ENCODE data around the gene PPP1R2.
"Not testable (repeated sequence)": the region's sequence is repeated elsewhere in the genome, so short reads cannot be mapped to it uniquely, and the experiment has no call there.

Gene PPP1R2

GRCh38 chr3:195537995-195538394 is 5.1 kb downstream of the PPP1R2 start:
- no peak for DNase-seq (ENCODE audit: low read depth)

DNA sequence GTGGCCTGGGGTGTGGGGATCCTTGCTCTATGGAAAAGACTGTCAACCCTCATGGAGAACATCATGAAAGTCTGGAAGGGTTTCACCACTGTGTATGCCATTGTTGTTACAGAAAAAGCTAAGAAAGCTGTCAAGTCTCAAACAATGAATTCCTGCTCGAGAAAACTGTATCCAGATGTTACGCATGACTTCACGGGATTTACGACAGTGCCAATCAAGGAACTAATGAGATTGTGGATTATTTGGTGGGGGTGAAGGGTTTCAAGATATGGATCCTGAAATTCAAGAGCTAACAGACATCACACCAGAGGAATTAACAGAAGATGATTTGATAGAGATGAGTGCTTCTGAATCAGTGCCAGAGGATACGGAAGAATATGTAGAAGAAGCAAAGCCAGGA is 7.8 kb downstream of the PPP1R2 start:
- no peak for DNase-seq (ENCODE audit: low read depth)

DNA sequence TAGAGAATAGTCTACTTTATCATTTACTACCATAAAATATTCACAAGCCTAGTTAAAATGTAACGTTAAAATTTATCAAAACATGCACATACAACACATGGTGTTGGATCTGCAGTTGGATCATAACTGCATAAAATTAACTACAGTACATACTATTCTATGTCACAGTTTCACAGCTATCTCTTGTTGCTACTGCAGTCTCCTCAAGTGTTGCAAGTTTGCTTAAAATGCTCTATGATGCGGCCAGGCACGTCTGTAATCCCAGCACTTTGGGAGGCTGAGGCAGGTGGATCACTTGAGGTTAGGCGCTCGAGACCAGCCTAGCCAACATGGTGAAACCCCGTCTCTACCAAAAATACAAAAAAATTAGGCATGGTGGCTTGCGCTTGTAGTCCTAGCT is 10.3 kb downstream of the PPP1R2 start:
- DNase-seq (ENCODE audit: low read depth), result no peak

- no peak for DNase-seq (ENCODE audit: low read depth)
These were observed 10.8 kb downstream of the PPP1R2 start for GRCh38 chr3:195532345-195532744.

DNA sequence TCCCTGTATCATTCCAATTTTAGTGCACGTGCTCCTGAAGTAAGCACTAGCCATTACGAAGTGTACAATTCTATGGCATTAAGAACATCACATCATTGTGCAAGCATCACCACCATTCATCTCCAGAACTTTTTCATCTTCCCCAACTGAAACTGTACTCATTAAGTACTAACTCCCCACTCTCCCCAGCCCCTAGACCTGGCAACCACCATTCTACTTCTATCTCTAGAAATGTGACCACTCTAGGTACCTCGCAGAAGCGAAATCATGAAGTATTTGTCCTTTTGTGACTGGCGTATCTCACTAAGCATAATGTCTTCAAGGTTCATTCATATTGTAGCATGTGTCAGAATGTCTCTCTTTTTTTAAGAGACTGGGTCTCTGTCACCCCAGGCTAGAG is 11.4 kb downstream of the PPP1R2 start:
- DNase-seq (ENCODE audit: low read depth), result no peak

- DNase-seq (ENCODE audit: low read depth), result no peak
These were observed 16.6 kb downstream of the PPP1R2 start for GRCh38 chr3:195526492-195526891.

DNA sequence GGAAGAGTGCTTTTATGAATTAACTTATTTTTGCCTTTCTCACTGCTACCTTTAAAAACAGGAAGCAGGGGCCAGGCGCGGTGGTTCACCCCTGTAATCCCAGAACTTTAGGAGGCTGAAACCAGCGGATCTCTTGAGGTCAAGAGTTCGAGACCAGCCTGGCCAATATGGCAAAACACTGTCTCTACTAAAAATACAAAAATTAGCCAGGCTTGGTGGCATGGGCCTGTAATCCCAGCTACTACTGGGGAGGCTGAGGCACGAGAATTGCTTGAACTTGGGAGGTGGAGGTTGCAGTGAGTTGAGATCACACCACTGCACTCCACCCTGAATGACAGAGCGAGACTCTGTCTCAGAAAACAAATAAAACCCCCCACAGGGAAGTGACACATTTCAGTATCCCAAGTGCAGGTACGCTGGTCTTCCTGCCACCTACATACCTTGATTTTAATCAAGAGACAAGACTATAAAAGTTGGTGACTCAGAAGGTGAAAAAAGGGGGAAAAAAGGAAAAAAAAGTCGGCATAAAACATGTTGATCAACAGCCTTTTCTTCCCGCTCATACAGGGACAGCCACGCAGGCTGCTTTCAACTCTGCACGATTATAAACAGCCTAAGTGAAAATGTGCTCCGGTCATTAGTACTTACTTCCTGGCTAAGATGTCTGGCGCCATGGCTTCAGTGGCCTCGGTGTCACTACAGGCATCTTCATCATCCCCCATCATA is 18.8 kb downstream of the PPP1R2 start:
- no peak for DNase-seq (ENCODE audit: low read depth)

DNA sequence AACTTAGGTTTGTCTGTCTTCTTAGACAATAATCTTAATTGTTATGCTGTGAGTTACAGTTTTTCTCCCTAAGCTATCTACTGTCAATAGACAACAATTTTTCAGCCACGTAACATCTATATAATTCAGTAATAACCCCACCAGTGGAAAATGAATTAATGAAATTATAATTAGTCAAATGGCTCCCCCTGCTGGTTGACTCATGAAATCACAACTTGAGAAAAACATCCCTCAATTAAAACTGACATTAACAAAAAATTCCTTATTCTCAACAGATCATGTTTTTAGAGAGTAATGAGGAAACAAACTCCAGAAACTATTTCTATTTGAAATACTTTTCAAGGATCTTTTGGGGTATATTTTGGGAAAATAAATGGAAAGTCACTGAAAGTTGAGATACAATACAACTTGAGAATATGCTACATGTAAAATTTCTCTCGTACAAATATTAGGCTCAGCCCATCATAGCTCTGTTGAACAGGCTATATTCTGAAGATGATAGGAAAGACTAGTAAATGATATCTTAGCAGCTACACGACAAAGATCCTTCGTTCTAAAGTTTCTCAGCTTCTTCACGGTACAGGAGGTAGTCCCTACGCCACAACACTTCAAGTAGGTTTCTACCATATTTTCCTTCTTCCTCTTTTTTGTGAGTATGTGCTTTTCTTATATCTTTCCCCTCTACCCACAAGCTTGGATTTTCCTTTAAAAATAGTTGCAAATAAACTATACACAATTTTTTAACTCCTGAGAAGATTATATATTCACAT is 20.7 kb downstream of the PPP1R2 start:
- DNase-seq (ENCODE audit: low read depth), result no peak

GRCh38 chr3:195517030-195517429 is 26.1 kb downstream of the PPP1R2 start:
- no peak for DNase-seq (ENCODE audit: low read depth)

DNA sequence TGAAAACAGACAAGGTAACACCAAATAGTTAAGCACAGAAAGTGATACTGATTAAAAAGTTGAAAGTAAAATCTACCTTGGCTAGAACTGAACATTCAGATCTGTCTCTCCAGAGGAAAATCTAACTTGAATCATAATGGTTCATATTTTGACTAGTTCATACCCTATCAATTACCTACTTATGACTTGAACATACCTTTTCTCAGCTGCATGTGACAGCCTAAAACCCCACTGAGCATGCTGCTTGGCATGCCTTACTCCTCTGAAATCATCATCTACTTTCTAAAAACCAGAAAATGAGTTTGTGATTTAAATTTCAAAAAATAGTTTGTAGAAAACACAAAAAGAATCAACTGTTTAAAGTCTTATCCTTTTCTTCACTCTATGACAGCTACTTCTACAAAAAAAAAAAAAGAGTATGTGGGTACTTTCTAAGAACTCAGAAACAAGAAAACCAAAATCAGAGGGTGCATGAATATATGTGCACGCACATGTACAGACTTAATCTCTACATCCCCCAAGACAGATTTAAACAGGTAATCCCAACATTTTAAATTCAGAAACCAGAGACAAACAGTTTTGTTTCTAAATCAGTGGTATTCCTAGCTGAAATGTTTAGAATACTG is 28.4 kb downstream of the PPP1R2 start:
- not testable (repeated sequence) for DNase-seq (ENCODE audit: low read depth)

DNA sequence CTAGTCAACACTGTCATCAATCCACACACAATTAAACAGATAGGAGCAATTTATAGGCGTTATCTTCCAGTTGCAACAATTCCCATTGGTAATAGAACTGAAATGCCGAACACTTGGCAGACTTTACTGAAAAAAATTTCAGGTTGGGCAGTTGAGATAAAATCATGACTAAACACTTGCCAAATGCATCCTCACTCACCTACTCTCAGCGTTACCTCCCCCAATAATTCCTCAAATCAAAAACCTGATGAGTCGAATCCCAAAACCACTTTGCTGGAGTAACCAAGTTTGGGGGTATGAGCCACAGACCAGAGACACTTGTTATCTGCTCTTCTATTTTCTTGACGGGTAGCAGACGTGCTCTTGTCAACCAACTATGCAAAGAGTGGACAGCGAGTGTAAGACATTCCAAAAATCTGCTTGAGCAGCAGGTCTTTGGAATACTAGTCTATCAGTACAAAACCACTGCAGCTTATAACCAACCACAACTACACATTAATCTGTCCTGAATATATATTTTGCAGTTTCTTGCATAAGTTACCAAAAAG is 30.3 kb downstream of the PPP1R2 start:
- DNase-seq (ENCODE audit: low read depth), result no peak

GRCh38 chr3:195511136-195511535 is 32.0 kb downstream of the PPP1R2 start:
- DNase-seq (ENCODE audit: low read depth), result no peak

DNA sequence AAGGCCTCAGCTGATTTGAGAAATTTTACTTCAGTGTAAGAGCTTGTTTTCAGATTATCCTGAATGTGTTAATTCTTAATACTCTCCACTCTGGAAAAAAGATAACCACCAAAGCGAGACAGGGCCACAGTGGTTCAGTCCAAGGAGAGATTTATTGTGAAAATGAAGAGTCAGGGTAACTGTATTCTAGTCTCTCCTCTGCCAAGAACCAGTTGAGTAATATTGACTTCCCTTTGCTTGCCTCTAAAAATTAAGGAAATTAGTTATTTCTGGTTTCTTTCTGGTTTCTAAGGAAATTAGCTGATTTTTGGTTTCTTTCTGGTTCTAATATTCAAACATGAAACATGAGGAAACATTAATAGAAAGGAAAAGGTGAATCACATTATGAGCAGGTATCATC is 34.9 kb downstream of the PPP1R2 start:
- DNase-seq (ENCODE audit: low read depth), result no peak

DNA sequence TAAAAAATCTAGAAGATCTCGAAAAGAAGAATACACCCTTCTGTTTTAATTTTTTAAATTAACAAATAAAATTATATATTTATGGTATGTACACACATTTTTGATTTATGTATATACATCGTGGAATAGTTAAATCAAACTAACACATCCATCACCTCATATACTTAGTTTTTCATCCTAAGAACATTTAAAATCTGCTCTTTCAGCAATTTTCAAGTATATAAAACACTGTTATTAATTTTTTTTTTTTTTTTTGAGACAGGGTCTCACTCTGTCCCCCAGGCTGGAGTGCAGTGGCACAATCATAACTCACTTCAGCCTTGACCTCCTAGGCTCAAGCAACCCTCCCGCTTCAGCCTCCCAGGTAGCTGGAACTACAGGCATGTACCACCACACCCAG is 67.5 kb downstream of the PPP1R2 start:
- no peak for DNase-seq (ENCODE audit: low read depth)

DNA sequence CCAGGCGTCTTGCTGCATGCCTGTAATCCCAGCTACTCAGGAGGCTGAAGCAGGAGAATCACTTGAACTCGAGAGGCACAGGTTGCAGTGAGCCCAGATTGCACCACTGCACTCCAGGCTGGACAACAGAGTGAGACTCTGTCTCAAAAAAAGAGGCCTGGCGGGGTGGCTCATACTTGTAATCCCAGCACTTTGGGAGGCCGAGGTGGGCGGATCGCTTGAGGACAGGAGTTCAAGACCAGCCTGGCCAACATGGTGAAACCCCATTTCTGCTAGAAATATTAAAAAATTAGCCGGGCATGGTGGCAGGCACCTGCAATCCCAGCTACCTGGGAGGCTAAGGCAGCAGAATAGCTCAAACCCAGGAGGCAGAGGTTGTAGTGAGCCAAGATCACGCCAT is 68.0 kb downstream of the PPP1R2 start:
- DNase-seq (ENCODE audit: low read depth), result not testable (repeated sequence)

DNA sequence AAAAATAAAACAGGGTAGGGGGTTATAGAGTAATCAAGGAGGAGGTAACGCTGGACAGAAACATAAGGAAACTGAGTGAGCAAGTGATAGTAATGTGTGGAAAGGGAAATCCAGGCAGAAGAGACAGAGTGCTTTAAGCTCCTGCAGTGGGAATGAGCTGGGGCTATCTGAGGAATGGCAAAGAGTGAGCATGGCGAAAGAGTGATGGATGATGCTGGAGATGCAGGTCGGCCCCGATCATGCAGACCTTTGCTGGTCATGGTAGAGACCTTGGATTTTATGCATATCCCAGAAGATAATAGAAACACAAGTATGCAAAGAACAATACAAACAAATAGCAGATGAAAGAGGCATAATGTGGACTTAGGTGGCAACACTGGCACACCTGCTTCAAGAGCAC is 74.3 kb downstream of the PPP1R2 start:
- DNase-seq (ENCODE audit: low read depth), result no peak

- no peak for DNase-seq (ENCODE audit: low read depth)
These were observed 74.7 kb downstream of the PPP1R2 start for GRCh38 chr3:195468391-195468776.

DNA sequence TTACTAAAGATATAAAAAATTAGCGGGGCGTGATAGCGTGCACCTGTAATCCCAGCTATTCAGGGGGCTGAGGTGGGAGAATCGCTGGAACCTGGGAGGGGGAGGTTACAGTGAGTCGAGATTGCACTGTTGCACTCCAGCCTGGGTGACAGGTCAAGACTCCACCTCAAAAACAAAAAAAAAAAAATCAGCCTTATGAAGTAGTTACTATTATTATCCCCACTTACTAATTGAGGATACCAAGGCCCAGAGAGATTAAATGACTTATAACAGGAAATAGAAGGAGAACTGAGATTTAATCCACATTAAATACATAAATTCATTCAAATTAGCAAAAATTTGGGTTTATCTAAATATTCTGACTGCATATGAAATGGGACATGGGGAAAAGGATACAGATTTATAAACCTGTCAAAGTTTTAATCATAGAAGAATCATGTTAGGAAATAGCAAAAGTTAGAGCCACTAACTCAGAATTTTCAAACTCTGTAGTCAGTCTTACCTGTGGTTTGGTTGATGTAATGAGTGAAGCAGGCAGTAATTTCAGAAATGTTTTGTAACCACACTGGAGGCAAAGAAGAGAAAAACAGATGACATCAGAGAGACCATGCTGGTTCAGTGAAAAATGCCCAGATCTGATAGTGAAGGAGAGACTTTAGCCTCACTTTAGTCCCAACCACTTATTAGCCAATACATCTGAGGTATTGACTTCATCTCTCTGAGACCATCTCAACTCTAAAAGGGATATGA is 75.3 kb downstream of the PPP1R2 start:
- no peak for DNase-seq (ENCODE audit: low read depth)

- no peak for DNase-seq (ENCODE audit: low read depth)
These were observed 76.9 kb downstream of the PPP1R2 start for GRCh38 chr3:195466251-195466650.

All from activated T-helper 1 cell treated with Interleukin-2 at 50 U/mL for 16 hours (primary cell).